NB4 (cell line): ENCODE results near the gene MRPL49.

Experiments
- MYC ChIP-seq: IDR thresholded peaks from 2 replicates; pipeline ENCODE4 v1.6.1; 2011; ENCODE audit warnings: low read depth, low read length
- POLR2A ChIP-seq: IDR thresholded peaks from 2 replicates; pipeline ENCODE4 v1.6.1; 2011; ENCODE audit warnings: mild to moderate bottlenecking; ENCODE audit not compliant: insufficient read length; ENCODE audit errors: extremely low read depth
- TF ChIP-seq, protein P1 (sequence below): IDR thresholded peaks from one replicate; pipeline ENCODE4 v1.5.1; 2012; ENCODE audit warnings: low read depth, low read length
- TF ChIP-seq, protein P2 (sequence below): IDR thresholded peaks from 2 replicates; pipeline ENCODE4 v1.6.1; 2011; ENCODE audit warnings: low read depth, low read length

DNA sequence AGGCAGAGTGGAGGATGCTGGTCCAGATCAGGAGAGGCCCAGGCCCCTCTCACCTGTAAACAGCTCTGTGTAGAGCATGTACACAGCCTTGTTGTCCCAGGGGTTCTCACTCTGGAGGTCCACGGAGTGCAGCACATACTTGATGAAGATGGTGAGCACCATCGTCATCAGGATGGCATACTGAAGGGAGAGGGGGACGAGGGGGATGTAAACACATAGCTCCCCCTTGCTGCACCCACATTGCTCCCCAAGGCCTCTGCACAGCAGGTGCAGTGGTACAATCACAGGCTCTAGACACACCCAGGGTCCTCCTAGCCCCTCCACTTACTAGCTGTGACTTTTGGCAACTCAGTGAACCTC is 9.3 kb downstream of the MRPL49 start:
- TF ChIP-seq POLR2A (no peak), MYC (no peak)
- TF ChIP-seq, protein P1, sequence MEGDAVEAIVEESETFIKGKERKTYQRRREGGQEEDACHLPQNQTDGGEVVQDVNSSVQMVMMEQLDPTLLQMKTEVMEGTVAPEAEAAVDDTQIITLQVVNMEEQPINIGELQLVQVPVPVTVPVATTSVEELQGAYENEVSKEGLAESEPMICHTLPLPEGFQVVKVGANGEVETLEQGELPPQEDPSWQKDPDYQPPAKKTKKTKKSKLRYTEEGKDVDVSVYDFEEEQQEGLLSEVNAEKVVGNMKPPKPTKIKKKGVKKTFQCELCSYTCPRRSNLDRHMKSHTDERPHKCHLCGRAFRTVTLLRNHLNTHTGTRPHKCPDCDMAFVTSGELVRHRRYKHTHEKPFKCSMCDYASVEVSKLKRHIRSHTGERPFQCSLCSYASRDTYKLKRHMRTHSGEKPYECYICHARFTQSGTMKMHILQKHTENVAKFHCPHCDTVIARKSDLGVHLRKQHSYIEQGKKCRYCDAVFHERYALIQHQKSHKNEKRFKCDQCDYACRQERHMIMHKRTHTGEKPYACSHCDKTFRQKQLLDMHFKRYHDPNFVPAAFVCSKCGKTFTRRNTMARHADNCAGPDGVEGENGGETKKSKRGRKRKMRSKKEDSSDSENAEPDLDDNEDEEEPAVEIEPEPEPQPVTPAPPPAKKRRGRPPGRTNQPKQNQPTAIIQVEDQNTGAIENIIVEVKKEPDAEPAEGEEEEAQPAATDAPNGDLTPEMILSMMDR: no peak
- TF ChIP-seq, protein P2, sequence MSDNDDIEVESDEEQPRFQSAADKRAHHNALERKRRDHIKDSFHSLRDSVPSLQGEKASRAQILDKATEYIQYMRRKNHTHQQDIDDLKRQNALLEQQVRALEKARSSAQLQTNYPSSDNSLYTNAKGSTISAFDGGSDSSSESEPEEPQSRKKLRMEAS: no peak
